ENCODE measurements around the gene NPIPB12. TPM values are rescaled to one million over a fixed set of nuclear protein-coding genes. Genes with fewer than 3 reads are reported as not detected.
"Not testable (repeated sequence)": the region's sequence is repeated elsewhere in the genome, so short reads cannot be mapped to it uniquely, and the experiment has no call there.

The NPIPB12 gene
- total RNA-seq, 1 experiment from 2014 or later, result 53.1 TPM

DNA sequence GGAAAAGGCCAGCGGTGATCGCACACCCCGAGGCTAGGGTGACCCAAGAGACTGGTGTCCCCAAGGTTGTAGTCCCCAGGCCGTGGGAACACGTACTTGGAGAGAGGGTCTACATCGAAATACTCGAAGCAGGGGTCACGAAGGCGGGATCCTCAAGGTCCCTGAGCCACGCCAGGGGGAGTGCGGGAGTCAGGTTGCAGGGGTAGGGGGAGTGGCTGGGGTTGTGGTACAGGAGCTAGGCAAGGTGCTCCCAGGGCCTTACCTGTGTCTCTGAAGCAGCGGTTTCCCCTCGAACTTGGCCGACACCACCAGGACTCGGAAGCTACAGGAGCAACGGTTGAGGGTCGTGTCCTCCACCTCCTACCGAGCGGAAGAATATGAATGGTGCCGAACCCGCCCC is 52.5 kb downstream of the NPIPB12 start:
- H3K36me3 ChIP-seq (ENCODE audit: control insufficient read depth, insufficient read depth, low read length); intact Hi-C loops (cut with micrococcal nuclease; ENCODE audit: unreplicated experiment); H3K27me3 ChIP-seq (replicated peaks; ENCODE audit: control insufficient read depth, insufficient read depth, low read length); H3K4me1 ChIP-seq; H3K4me3 ChIP-seq (ENCODE audit: low read depth, low read length); BruUV-seq (replicated peaks); H3K9me3 Mint-ChIP-seq (ENCODE audit: unreplicated experiment); H3K27me3 Mint-ChIP-seq (ENCODE audit: insufficient read depth, unreplicated experiment); POLR2A ChIA-PET; H3K9me3 ChIP-seq; H3K27ac Mint-ChIP-seq (ENCODE audit: unreplicated experiment); H3K4me3 Mint-ChIP-seq (ENCODE audit: unreplicated experiment); CTCF ChIA-PET; H3K36me3 Mint-ChIP-seq (ENCODE audit: insufficient read depth, unreplicated experiment); DNase-seq; H3K4me1 Mint-ChIP-seq (ENCODE audit: low read depth, unreplicated experiment): not testable (repeated sequence)

Other genes starting within 250 kb of the NPIPB12 start
- gene NPIPB11, start 99.7 kb downstream of the NPIPB12 start, total RNA-seq (2022), result 0.73 and 0.81 TPM in 2 replicates
- 4.6 and 5.6 TPM in 2 replicates for gene BOLA2, start 52.1 kb downstream of the NPIPB12 start, total RNA-seq (2022)
- gene SLX1B, start 51.9 kb downstream of the NPIPB12 start, total RNA-seq (2022), result 17.9 and 21.7 TPM in 2 replicates
- gene SULT1A4, start 46.5 kb downstream of the NPIPB12 start, total RNA-seq (2022), result 1.3 and 5.6 TPM in 2 replicates
- gene SPN, start 156.8 kb upstream of the NPIPB12 start, total RNA-seq (2022), result not detected in 2 replicates
- gene QPRT, start 172.8 kb upstream of the NPIPB12 start, total RNA-seq (2022), result 176 and 178 TPM in 2 replicates
- gene C16orf54, start 239.6 kb upstream of the NPIPB12 start, total RNA-seq (2022), result not detected in 2 replicates

All from Caco-2 (cell line).